Placental pericyte (primary cell): ENCODE data around the gene SPOCK1. TPM values are rescaled to one million over a fixed set of nuclear protein-coding genes. Genes with fewer than 3 reads are reported as not detected.

Experiments
- small RNA-seq: library from RNA; depleted of rRNA; stranded (forward); fragments of <200 nt; gene quantifications from one replicate; pipeline ENCODE3, GENCODE V24; 2012; ENCODE audit warnings: low replicate concordance
- total RNA-seq: library from RNA; depleted of rRNA; stranded (reverse); fragments of >200 nt; gene quantifications from 2 replicates; pipeline ENCODE4 v1.2.3, GENCODE V29; 2012

The SPOCK1 gene
- total RNA-seq, result 16.0 and 77.5 TPM in 2 replicates

GRCh38 chr5:137498736-137499505, at the start of gene SPOCK1:
TSS of gene SPOCK1 (minus strand) at chr5:137499326.

Small RNA genes within 50 kb of the gene (small RNA-seq; reads per million reads assigned to genes)
- gene RNA5SP193, result not detected

Other genes starting within 250 kb of the SPOCK1 start
- gene KLHL3, start 236.8 kb upstream of the SPOCK1 start, total RNA-seq, result 2.7 and 2.8 TPM in 2 replicates